ENCODE data around the gene ZBTB20. TPM values are rescaled to one million over a fixed set of nuclear protein-coding genes. Genes with fewer than 3 reads are reported as not detected.

Gene ZBTB20
- total and polyA plus RNA-seq, 2 donors (not counting 1 experiment from before 2014, with no cell fraction given) = 4.0 to 123 TPM

DNA sequence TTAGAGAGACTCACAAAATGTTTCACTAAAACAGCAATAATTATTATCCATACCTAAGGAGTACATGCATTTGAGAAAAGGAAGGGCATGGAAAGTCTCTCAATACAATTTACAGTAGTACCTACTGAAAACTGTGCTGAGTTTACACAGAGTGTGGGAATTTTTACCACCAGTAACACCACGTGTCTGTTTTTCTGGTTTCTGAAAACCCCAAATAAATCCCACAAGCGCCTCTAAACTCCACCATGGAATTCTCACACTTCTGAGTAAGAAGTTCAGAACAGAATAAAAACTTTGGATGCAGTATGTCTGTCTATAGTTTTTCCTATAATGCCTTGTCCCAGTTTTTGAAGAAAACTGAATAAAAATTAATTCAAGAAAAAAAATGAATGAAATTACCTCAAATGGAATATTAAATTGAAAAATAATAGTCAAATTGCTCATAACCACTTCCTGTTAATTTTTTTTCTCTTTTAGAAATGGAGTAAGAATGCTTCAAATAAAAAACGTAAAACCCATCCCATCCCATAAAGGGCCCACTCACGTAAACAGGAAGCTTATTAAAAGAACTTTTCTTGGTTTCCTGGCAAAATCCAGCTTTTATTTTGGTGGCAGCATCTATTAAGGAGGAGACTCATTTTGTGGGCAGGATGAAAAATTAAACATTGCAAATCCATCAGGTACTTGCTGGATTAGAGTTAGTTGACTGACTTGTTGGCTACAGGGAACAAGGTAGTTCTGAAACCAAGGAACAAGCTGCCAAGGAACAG lies 475.2 kb downstream of the ZBTB20 start:
- no peak overlapping the region for H3K9ac ChIP-seq (ENCODE audit: low read length)
- CTCF ChIA-PET = interaction anchor here (1.1 kb wide), 1 partner anchor 21 kb away, joined by 5 read pairs; no protein-coding TSS in a partner anchor
- no peak for DNase-seq
- ATAC-seq (ENCODE audit: low read depth) = no peak
- H3K27ac ChIP-seq (ENCODE audit: low read length in 2 of 2) = no peak overlapping the region
- Mint-ChIP-seq H3K9me3 (ENCODE audit: insufficient read depth) (no peaks in the 10 kb centered on the region), H3K27me3 (no peaks in the 10 kb centered on the region), H3K27ac (no peak overlapping the region), H3K4me1 (peaks cover 5% of the 10 kb centered on the region), H3K4me3 (no peak overlapping the region)
- no CpG with 5 or more reads among the region's 4 CpGs for WGBS (ENCODE audit: insufficient coverage)
- no peaks in the 10 kb centered on the region for H3K4me1 ChIP-seq (ENCODE audit: control insufficient read depth in 2 of 2, insufficient read depth in 2 of 2, low read length in 2 of 2)
- no peaks in the 10 kb centered on the region for H3K36me3 ChIP-seq (replicated peaks in 1 of 2; ENCODE audit: control extremely low read depth in 1 of 2, control insufficient read depth in 1 of 2, extremely low read depth in 1 of 2, insufficient read depth in 2 of 2, low read length in 1 of 2)
- H3K9me3 ChIP-seq (ENCODE audit: control extremely low read depth in 1 of 3, control insufficient read depth in 2 of 3, insufficient read depth in 1 of 3, low read length in 2 of 3) = no peaks in the 10 kb centered on the region
- POLR2A ChIA-PET = no interaction called here
- TF ChIP-seq EZH2 (IDR thresholded peaks at IDR 0.05; ENCODE audit: borderline replicate concordance, insufficient read depth, low read depth, low read length, poor library complexity, severe bottlenecking) = no peak
- TF ChIP-seq, protein P1, sequence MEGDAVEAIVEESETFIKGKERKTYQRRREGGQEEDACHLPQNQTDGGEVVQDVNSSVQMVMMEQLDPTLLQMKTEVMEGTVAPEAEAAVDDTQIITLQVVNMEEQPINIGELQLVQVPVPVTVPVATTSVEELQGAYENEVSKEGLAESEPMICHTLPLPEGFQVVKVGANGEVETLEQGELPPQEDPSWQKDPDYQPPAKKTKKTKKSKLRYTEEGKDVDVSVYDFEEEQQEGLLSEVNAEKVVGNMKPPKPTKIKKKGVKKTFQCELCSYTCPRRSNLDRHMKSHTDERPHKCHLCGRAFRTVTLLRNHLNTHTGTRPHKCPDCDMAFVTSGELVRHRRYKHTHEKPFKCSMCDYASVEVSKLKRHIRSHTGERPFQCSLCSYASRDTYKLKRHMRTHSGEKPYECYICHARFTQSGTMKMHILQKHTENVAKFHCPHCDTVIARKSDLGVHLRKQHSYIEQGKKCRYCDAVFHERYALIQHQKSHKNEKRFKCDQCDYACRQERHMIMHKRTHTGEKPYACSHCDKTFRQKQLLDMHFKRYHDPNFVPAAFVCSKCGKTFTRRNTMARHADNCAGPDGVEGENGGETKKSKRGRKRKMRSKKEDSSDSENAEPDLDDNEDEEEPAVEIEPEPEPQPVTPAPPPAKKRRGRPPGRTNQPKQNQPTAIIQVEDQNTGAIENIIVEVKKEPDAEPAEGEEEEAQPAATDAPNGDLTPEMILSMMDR (IDR thresholded peaks at IDR 0.05) = no peak
- no peak overlapping the region for H3K4me2 ChIP-seq (replicated peaks; ENCODE audit: low read depth, low read length, poor library complexity, severe bottlenecking)
- intact Hi-C loops (cut with micrococcal nuclease) = no loop called here
- no peaks in the 10 kb centered on the region for H4K20me1 ChIP-seq (ENCODE audit: control insufficient read depth, insufficient read depth, low read length, poor library complexity, severe bottlenecking)
- no peak overlapping the region for H3K4me3 ChIP-seq (ENCODE audit: control extremely low read depth in 1 of 5, extremely low read depth in 1 of 5, insufficient read depth in 1 of 5, low read depth in 2 of 5, low read length in 4 of 5)
- no peaks in the 10 kb centered on the region for H3K79me2 ChIP-seq (ENCODE audit: control insufficient read depth, insufficient read depth, low read length)
- H2AFZ ChIP-seq (ENCODE audit: insufficient read depth, low read depth, low read length, poor library complexity, severe bottlenecking) = no peak overlapping the region
- H3K27me3 ChIP-seq (replicated peaks in 1 of 4; ENCODE audit: control extremely low read depth in 1 of 4, control insufficient read depth in 3 of 4, insufficient read depth in 4 of 4, low read length in 3 of 4) = no peaks in the 10 kb centered on the region

DNA sequence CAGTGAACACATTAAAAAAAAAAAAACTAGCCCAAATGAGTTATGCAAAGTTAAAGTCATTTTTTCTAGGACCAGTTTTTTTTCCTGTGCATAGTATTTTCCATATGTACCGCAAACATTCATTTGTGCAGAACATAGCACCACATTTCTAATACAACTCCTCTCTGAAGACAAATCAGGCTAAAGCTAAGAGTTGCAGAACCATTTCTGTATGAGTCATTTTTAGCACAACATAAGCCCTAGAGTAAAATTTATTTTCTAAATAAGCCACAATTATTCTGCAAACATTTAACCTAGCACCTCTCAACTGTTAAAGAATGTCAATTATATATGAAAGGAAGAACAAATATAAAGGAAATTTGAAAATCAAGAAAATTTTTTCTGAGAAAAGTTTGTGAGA lies 477.5 kb downstream of the ZBTB20 start:
- intact Hi-C loops (cut with micrococcal nuclease) = no loop called here
- H4K20me1 ChIP-seq (ENCODE audit: control insufficient read depth, insufficient read depth, low read length, poor library complexity, severe bottlenecking) = no peaks in the 10 kb centered on the region
- peaks cover 4% of the 10 kb centered on the region for H3K9me3 Mint-ChIP-seq (ENCODE audit: insufficient read depth)
- no peak overlapping the region for H3K27ac Mint-ChIP-seq
- no peaks in the 10 kb centered on the region for H3K27me3 Mint-ChIP-seq
- DNase-seq (no peak), ATAC-seq (ENCODE audit: low read depth) (no peak)
- H3K4me3 ChIP-seq (ENCODE audit: control extremely low read depth in 1 of 5, extremely low read depth in 1 of 5, insufficient read depth in 1 of 5, low read depth in 2 of 5, low read length in 4 of 5) = no peak overlapping the region
- H3K4me2 ChIP-seq (replicated peaks; ENCODE audit: low read depth, low read length, poor library complexity, severe bottlenecking) = no peak overlapping the region
- H3K4me1 ChIP-seq (ENCODE audit: control insufficient read depth in 2 of 2, insufficient read depth in 2 of 2, low read length in 2 of 2) = no peaks in the 10 kb centered on the region
- CTCF ChIA-PET = no interaction called here
- TF ChIP-seq EZH2 (IDR thresholded peaks at IDR 0.05; ENCODE audit: borderline replicate concordance, insufficient read depth, low read depth, low read length, poor library complexity, severe bottlenecking) = no peak
- TF ChIP-seq, protein P1 (IDR thresholded peaks at IDR 0.05) = no peak
- WGBS (ENCODE audit: insufficient coverage) = no CpG with 5 or more reads among the region's 1 CpG
- H2AFZ ChIP-seq (ENCODE audit: insufficient read depth, low read depth, low read length, poor library complexity, severe bottlenecking) = no peak overlapping the region
- H3K79me2 ChIP-seq (ENCODE audit: control insufficient read depth, insufficient read depth, low read length) = no peaks in the 10 kb centered on the region
- H3K4me3 Mint-ChIP-seq = no peak overlapping the region
- H3K9ac ChIP-seq (ENCODE audit: low read length) = no peak overlapping the region
- no peaks in the 10 kb centered on the region for H3K27me3 ChIP-seq (replicated peaks in 1 of 4; ENCODE audit: control extremely low read depth in 1 of 4, control insufficient read depth in 3 of 4, insufficient read depth in 4 of 4, low read length in 3 of 4)
- POLR2A ChIA-PET = no interaction called here
- no peak overlapping the region for H3K27ac ChIP-seq (ENCODE audit: low read length in 2 of 2)
- no peaks in the 10 kb centered on the region for H3K9me3 ChIP-seq (ENCODE audit: control extremely low read depth in 1 of 3, control insufficient read depth in 2 of 3, insufficient read depth in 1 of 3, low read length in 2 of 3)
- no peaks in the 10 kb centered on the region for H3K36me3 ChIP-seq (replicated peaks in 1 of 2; ENCODE audit: control extremely low read depth in 1 of 2, control insufficient read depth in 1 of 2, extremely low read depth in 1 of 2, insufficient read depth in 2 of 2, low read length in 1 of 2)
- peaks cover 8% of the 10 kb centered on the region for H3K4me1 Mint-ChIP-seq

Data from B cell (primary cell).